Lung (tissue), 12 donors: ENCODE measurements around the gene CAMK1D. TPM values are rescaled to one million over a fixed set of nuclear protein-coding genes. Genes with fewer than 3 reads are reported as not detected.
A peak's percentile ranks its signal among the peaks of the same experiment; 100 is the strongest.

Source experiments
- ATAC-seq: fragments of 200-7000 bp; cut with Tn5 transposase; one replicate; pipeline ENCODE4 v1.9.1; 2020; ENCODE audit warnings: moderate number of reproducible peaks; ENCODE audit not compliant: insufficient read depth, low FRiP score
- DNase-seq, 3 donors: peaks; one replicate each; pipeline ENCODE4 v3.0.0-alpha.2; 2013 to 2017
- H3K27ac ChIP-seq, 2 donors: one replicate each; pipeline ENCODE4 v1.5.1; 2013; ENCODE audit warnings: mild to moderate bottlenecking in 2 of 2, moderate library complexity in 2 of 2, control low read depth in 1 of 2, inconsistent platforms in 1 of 2, low read depth in 1 of 2, low read length in 1 of 2
- H3K27me3 ChIP-seq, 3 donors: one replicate each; pipeline ENCODE4 v1.5.1; 2013; ENCODE audit warnings: low read length in 2 of 3; ENCODE audit not compliant: control insufficient read depth in 3 of 3, insufficient read depth in 3 of 3
- H3K36me3 ChIP-seq, 4 donors: one replicate each; pipeline ENCODE4 v1.5.1; 2013; ENCODE audit warnings: low read length in 4 of 4, mild to moderate bottlenecking in 1 of 4, moderate library complexity in 1 of 4; ENCODE audit not compliant: control insufficient read depth in 4 of 4, insufficient read depth in 4 of 4
- H3K4me1 ChIP-seq, 5 donors: one replicate each; pipeline ENCODE4 v1.5.1; 2013; ENCODE audit warnings: low read length in 5 of 5, mild to moderate bottlenecking in 2 of 5, moderate library complexity in 1 of 5; ENCODE audit not compliant: control insufficient read depth in 5 of 5, insufficient read depth in 5 of 5
- H3K4me3 ChIP-seq: one replicate; pipeline ENCODE4 v1.5.1; 2013; ENCODE audit warnings: mild to moderate bottlenecking, control low read depth, moderate library complexity
- H3K9ac ChIP-seq, 2 donors: one replicate each; pipeline ENCODE4 v1.5.1; 2013; ENCODE audit warnings: low read length in 2 of 2, control low read depth in 1 of 2; ENCODE audit not compliant: insufficient read depth in 1 of 2
- H3K9me3 ChIP-seq, 4 donors: one replicate each; pipeline ENCODE4 v1.5.1; 2013; ENCODE audit warnings: low read length in 3 of 4, mild to moderate bottlenecking in 1 of 4, moderate library complexity in 1 of 4; ENCODE audit not compliant: control insufficient read depth in 4 of 4, insufficient read depth in 3 of 4
- WGBS, 2 donors: extraction: QIAGEN DNeasy Blood & Tissue Kit; methylation state at CpG; one replicate each; pipeline ENCODE4 v1.1.7; 2013; 5-methylcytosine and 5-hydroxymethylcytosine counted together
- polyA plus RNA-seq, 2 donors: library from polyadenylated mRNA; stranded (reverse); fragments of 200-250 nt; gene quantifications; one replicate each; pipeline ENCODE4 v1.2.1, GENCODE V29; 2013
- total RNA-seq, 2 donors: library from RNA; depleted of rRNA in 1 of 2; stranded (reverse); fragments of >200 nt in 1 of 2; gene quantifications; one replicate each; pipeline ENCODE4 v1.2.1, GENCODE V29; 2014 to 2021
- TF ChIP-seq, protein P1 (sequence below): IDR thresholded peaks from 2 replicates; pipeline ENCODE4 v1.5.1; 2012; ENCODE audit warnings: mild to moderate bottlenecking; ENCODE audit errors: control extremely low read depth, extremely low read depth
- donor health status: control.
- donor health status: control.
- donor health status: Bipolar disorder and iron deficiency.
- donor health status: healthy.
- donor health status: DM: yes; HTN: yes; CAD: no.

Gene CAMK1D
- total and polyA plus RNA-seq, 4 donors: 3.2 to 37.4 (median 7.0) TPM

GRCh38 chr10:12455318-12455717 is 106.0 kb downstream of the CAMK1D start:
- Histone ChIP-seq H3K4me1 (peaks cover 0 to 2% (median 0%) of the 10 kb centered on the region in 5 donors), H3K4me3 (no peak overlapping the region), H3K27ac (no peak overlapping the region), H3K27me3 (peaks cover 0 to 33% (median 3%) of the 10 kb centered on the region in 3 donors), H3K9me3 (no peaks in the 10 kb centered on the region), H3K36me3 (no peaks in the 10 kb centered on the region), H3K9ac (no peak overlapping the region)
- TF ChIP-seq, protein P1, sequence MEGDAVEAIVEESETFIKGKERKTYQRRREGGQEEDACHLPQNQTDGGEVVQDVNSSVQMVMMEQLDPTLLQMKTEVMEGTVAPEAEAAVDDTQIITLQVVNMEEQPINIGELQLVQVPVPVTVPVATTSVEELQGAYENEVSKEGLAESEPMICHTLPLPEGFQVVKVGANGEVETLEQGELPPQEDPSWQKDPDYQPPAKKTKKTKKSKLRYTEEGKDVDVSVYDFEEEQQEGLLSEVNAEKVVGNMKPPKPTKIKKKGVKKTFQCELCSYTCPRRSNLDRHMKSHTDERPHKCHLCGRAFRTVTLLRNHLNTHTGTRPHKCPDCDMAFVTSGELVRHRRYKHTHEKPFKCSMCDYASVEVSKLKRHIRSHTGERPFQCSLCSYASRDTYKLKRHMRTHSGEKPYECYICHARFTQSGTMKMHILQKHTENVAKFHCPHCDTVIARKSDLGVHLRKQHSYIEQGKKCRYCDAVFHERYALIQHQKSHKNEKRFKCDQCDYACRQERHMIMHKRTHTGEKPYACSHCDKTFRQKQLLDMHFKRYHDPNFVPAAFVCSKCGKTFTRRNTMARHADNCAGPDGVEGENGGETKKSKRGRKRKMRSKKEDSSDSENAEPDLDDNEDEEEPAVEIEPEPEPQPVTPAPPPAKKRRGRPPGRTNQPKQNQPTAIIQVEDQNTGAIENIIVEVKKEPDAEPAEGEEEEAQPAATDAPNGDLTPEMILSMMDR: no peak
- ATAC-seq (no peak), DNase-seq (no peak)
- WGBS, 2 donors: 89 to 91% methylated on average over 5 of the region's 5 CpGs

GRCh38 chr10:12455766-12456165 is 106.4 kb downstream of the CAMK1D start:
- ATAC-seq (no peak), DNase-seq (no peak)
- H3K36me3 ChIP-seq: no peaks in the 10 kb centered on the region
- H3K27ac ChIP-seq: no peak overlapping the region
- H3K9ac ChIP-seq: no peak overlapping the region
- WGBS, 2 donors: 69 to 82% methylated on average over 4 of the region's 4 CpGs
- no peaks in the 10 kb centered on the region for H3K9me3 ChIP-seq
- H3K4me1 ChIP-seq: peaks cover 0 to 1% (median 0%) of the 10 kb centered on the region in 5 donors
- peaks cover 0 to 33% (median 3%) of the 10 kb centered on the region in 3 donors for H3K27me3 ChIP-seq
- H3K4me3 ChIP-seq: no peak overlapping the region
- TF ChIP-seq, protein P1: no peak

DNA sequence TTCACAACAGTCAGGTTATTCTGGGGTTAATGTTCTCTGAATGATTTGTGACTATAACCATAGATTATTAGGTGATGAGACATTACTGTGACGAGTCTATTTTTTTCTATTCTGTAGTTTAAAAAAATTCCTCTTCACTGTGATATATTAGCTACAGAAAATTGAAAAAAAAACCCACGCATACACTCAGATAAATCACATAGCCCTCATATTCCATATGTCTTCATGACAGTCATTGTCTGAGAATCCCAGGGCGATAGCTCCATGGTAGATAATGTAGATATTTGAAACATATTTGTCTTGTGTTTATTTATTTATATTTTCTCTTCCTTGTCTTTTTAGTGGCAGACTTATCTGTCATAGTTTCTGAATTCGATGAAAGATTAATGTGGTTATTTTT is 110.0 kb downstream of the CAMK1D start:
- 76 to 86% methylated on average over 4 of the region's 4 CpGs for WGBS, 2 donors
- no peak overlapping the region for H3K27ac ChIP-seq
- no peaks in the 10 kb centered on the region for H3K4me1 ChIP-seq
- H3K9ac ChIP-seq: no peak overlapping the region
- ATAC-seq: no peak
- TF ChIP-seq, protein P1: no peak
- no peak overlapping the region for H3K4me3 ChIP-seq
- H3K9me3 ChIP-seq: no peaks in the 10 kb centered on the region
- peaks cover 0 to 27% (median 0%) of the 10 kb centered on the region in 3 donors for H3K27me3 ChIP-seq
- no peak for DNase-seq
- H3K36me3 ChIP-seq: no peaks in the 10 kb centered on the region

DNA sequence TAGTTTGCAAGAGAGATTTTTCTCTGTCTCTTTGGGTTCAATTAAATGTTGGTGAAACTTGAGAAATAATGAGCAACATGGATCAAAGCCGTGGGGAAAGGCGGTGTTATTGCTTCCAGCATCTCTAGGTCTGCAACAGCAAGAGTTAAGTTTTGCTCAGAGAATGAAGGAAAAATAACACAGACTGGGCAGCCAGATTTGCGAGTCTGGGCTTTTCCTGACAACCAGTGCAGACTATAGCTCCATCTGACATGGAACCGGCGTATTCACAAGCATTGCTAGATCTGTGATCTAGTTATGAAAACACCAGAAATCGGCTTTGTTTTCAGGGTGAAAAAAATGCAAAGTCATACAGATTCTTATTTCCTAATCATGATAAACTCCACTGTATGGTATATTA is 110.4 kb downstream of the CAMK1D start:
- ATAC-seq: no peak
- TF ChIP-seq, protein P1: no peak
- peak in 1 of 3 donors; percentile 8 for DNase-seq
- H3K4me3 ChIP-seq: no peak overlapping the region
- H3K9ac ChIP-seq: no peak overlapping the region
- WGBS, 2 donors: 53 to 58% methylated on average over 6 of the region's 6 CpGs
- H3K27ac ChIP-seq: no peak overlapping the region
- H3K36me3 ChIP-seq: no peaks in the 10 kb centered on the region
- no peaks in the 10 kb centered on the region for H3K9me3 ChIP-seq
- H3K4me1 ChIP-seq: no peaks in the 10 kb centered on the region
- peaks cover 0 to 25% (median 0%) of the 10 kb centered on the region in 3 donors for H3K27me3 ChIP-seq
